ENCODE measurements around the gene CENPP. TPM values are rescaled to one million over a fixed set of nuclear protein-coding genes. Genes with fewer than 3 reads are reported as not detected.

CENPP gene
- total RNA-seq, 2 experiments from 2014 or later = 21.8 to 23.5 TPM

DNA sequence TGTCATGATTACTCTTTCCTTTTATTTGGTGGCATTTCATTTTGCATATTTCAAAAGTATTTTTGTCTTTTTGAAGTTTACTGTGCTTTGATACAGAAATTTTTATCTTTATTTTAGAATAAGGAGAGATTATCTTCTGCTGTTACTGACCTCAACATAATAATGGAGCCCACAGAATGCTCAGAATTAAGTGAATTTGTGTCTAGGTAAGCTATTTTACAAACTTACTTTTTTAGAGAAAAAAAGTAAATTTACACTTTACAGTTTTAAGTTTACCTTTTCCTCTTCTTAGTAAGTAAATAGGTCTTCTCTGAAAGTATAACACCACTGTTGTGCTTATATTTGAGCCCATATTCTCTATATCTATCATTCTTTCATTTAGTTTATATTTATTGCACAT lies 19.8 kb downstream of the CENPP start:
- Mint-ChIP-seq H3K4me3 (no peak overlapping the region), H3K27ac (no peak overlapping the region), H3K36me3 (peaks cover 26% of the 10 kb centered on the region), H3K27me3 (no peaks in the 10 kb centered on the region), H3K4me1 (ENCODE audit: low read depth) (no peaks in the 10 kb centered on the region), H3K9me3 (peaks cover 9% of the 10 kb centered on the region)
- CTCF ChIA-PET = no interaction called here
- intact Hi-C loops (cut with micrococcal nuclease) = no loop called here
- POLR2A ChIA-PET = no interaction called here
- DNase-seq = no peak

DNA sequence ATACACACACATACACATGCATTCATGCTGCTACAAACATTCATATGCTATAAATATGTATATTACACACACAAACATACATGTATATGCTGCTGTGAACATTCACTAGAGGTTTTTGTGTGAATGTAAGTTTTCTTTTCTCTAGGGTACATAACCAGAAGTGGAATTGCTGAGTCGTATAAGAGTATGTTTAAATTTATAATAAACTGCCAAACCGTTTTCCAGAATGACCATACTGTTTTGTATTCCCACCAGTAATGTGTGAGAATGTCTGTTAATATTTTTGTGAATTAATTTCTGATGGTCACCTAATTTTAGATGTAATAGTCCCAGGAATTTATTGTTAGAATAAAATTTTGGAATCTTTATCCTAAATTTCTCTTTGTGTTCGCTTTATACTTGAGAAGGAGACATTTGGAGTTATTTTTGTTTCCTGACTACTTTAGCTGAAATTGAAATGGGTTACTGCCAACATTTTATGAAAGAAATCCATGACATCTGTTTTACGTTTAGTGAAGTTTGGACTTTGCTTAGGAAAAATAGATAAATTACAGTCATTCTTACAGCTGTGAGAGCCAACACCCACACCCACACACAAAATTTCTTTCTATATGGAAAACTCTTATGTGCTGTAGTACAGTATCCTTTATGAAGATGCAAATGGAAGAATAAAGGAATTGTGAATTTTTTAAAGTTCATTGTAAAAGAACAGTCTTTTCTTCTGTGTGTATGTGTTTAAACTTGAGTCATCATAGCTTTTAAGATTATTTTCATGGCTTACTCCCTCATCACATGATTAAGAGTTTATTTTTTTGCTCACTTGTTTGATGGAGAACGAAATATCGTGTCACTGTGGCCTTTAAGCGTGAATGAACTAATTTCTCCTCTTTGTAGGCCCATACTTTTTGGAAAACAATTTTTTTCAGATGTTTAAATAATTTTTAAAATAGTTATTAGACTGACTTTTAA lies 24.3 kb downstream of the CENPP start:
- H3K36me3 Mint-ChIP-seq = peaks cover 27% of the 10 kb centered on the region
- H3K27me3 Mint-ChIP-seq = no peaks in the 10 kb centered on the region
- peaks cover 14% of the 10 kb centered on the region for H3K9me3 Mint-ChIP-seq
- ChIA-PET POLR2A (no interaction called here), CTCF (no interaction called here)
- intact Hi-C loops (cut with micrococcal nuclease) = no loop called here
- no peak overlapping the region for H3K27ac Mint-ChIP-seq
- H3K4me1 Mint-ChIP-seq (ENCODE audit: low read depth) = no peaks in the 10 kb centered on the region
- H3K4me3 Mint-ChIP-seq = no peak overlapping the region
- no peak for DNase-seq

DNA sequence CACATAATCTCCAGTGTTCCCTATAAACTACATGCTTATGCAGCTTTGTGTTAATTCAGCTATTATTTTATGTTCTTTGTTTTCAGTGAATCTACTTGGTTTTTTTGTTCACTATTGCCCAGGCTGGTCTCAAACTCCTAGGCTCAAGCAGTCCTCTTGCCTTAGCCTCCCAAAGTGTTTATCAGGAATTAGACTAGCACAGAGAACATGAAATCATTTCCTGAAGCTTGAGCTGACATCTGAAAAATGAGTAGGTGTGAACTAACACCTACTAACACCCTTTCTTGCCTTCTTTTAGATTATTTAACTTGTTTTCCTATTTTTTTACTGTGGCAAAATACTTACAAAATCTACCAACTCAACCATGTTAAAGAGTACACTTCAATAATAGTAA lies 25.0 kb downstream of the CENPP start:
- H3K4me3 Mint-ChIP-seq = no peak overlapping the region
- no peaks in the 10 kb centered on the region for H3K4me1 Mint-ChIP-seq (ENCODE audit: low read depth)
- ChIA-PET CTCF (no interaction called here), POLR2A (no interaction called here)
- H3K9me3 Mint-ChIP-seq = peaks cover 19% of the 10 kb centered on the region
- no peak for DNase-seq
- no peak overlapping the region for H3K27ac Mint-ChIP-seq
- H3K36me3 Mint-ChIP-seq = peaks cover 27% of the 10 kb centered on the region
- intact Hi-C loops (cut with micrococcal nuclease) = no loop called here
- no peaks in the 10 kb centered on the region for H3K27me3 Mint-ChIP-seq

DNA sequence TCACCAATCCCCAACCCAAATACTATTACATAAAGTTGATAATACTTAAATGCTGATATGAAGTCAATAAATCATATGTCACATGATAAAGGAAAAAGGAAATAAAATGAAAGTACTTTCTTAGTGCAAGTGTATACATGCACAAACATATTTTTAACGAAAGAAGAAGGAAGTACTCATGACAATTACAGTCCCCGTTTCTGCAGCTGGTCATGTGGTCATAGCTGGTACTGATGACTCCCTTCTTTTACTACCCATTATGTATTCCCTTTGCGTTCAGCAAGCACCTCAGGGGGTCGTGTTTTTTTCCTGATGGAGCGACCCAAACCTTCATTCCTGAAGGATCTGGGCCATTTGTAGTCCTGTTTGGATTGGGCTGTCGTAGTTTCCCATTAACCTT lies 27.3 kb downstream of the CENPP start:
- ChIA-PET POLR2A (no interaction called here), CTCF (no interaction called here)
- Mint-ChIP-seq H3K4me3 (no peak overlapping the region), H3K27me3 (no peaks in the 10 kb centered on the region), H3K27ac (no peak overlapping the region), H3K9me3 (peaks cover 35% of the 10 kb centered on the region), H3K36me3 (peaks cover 35% of the 10 kb centered on the region), H3K4me1 (ENCODE audit: low read depth) (no peaks in the 10 kb centered on the region)
- DNase-seq = no peak
- intact Hi-C loops (cut with micrococcal nuclease) = no loop called here

- POLR2A ChIA-PET = no interaction called here
- no peak overlapping the region for H3K27ac Mint-ChIP-seq
These were observed 33.7 kb downstream of the CENPP start for GRCh38 chr9:92359394-92359995.

DNA sequence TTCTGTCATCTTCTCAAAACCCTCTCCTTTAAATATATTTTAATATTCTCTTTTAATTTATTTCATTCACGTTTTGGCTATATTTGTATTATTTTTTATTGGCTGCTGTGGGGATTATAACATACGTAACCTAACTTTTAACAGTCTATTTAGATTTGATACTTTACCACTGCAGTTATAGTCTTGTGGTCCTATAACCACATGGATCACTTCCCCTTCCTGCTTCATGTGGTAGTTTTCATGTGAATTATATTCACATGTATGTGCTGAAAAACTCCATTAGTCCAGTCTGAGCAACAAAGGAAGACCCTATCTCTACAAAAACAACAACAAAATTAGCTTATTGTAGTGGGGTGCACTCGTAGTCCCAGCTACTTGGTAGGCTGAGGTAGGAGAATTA lies 34.3 kb downstream of the CENPP start:
- no peak overlapping the region for H3K27ac Mint-ChIP-seq
- no peak for DNase-seq
- no peaks in the 10 kb centered on the region for H3K4me1 Mint-ChIP-seq (ENCODE audit: low read depth)
- H3K4me3 Mint-ChIP-seq = no peak overlapping the region
- H3K27me3 Mint-ChIP-seq = no peaks in the 10 kb centered on the region
- H3K36me3 Mint-ChIP-seq = peaks cover 15% of the 10 kb centered on the region
- peaks cover 25% of the 10 kb centered on the region for H3K9me3 Mint-ChIP-seq
- POLR2A ChIA-PET = no interaction called here
- intact Hi-C loops (cut with micrococcal nuclease) = no loop called here
- CTCF ChIA-PET = no interaction called here

More at GRCh38 chr9:92359394-92359995, 33.7 kb downstream of the CENPP start:
- H3K36me3 Mint-ChIP-seq = peaks cover 20% of the 10 kb centered on the region
- no peak overlapping the region for H3K4me3 Mint-ChIP-seq
- DNase-seq = no peak
- H3K27me3 Mint-ChIP-seq = no peaks in the 10 kb centered on the region
- H3K9me3 Mint-ChIP-seq = peaks cover 31% of the 10 kb centered on the region
- CTCF ChIA-PET = no interaction called here
- intact Hi-C loops (cut with micrococcal nuclease) = no loop called here
- H3K4me1 Mint-ChIP-seq (ENCODE audit: low read depth) = no peaks in the 10 kb centered on the region

- no peak for DNase-seq
- peaks cover 16% of the 10 kb centered on the region for H3K9me3 Mint-ChIP-seq
- ChIA-PET CTCF (no interaction called here), POLR2A (no interaction called here)
- intact Hi-C loops (cut with micrococcal nuclease) = no loop called here
- no peak overlapping the region for H3K4me3 Mint-ChIP-seq
- H3K4me1 Mint-ChIP-seq (ENCODE audit: low read depth) = no peaks in the 10 kb centered on the region
- H3K27ac Mint-ChIP-seq = no peak overlapping the region
- H3K27me3 Mint-ChIP-seq = no peaks in the 10 kb centered on the region
- peaks cover 14% of the 10 kb centered on the region for H3K36me3 Mint-ChIP-seq
These were observed 43.3 kb downstream of the CENPP start for GRCh38 chr9:92369075-92369474.

GRCh38 chr9:92373167-92373566 lies 47.4 kb downstream of the CENPP start:
- peaks cover 25% of the 10 kb centered on the region for H3K36me3 Mint-ChIP-seq
- ChIA-PET CTCF (no interaction called here), POLR2A (no interaction called here)
- intact Hi-C loops (cut with micrococcal nuclease) = no loop called here
- no peak overlapping the region for H3K27ac Mint-ChIP-seq
- H3K27me3 Mint-ChIP-seq = no peaks in the 10 kb centered on the region
- no peak overlapping the region for H3K4me3 Mint-ChIP-seq
- DNase-seq = no peak
- no peaks in the 10 kb centered on the region for H3K4me1 Mint-ChIP-seq (ENCODE audit: low read depth)
- peaks cover 33% of the 10 kb centered on the region for H3K9me3 Mint-ChIP-seq

- Mint-ChIP-seq H3K9me3 (peaks cover 26% of the 10 kb centered on the region), H3K4me3 (no peak overlapping the region), H3K36me3 (peaks cover 20% of the 10 kb centered on the region), H3K4me1 (ENCODE audit: low read depth) (peaks cover 12% of the 10 kb centered on the region), H3K27me3 (no peaks in the 10 kb centered on the region), H3K27ac (no peak overlapping the region)
- ChIA-PET POLR2A (no interaction called here), CTCF (no interaction called here)
- intact Hi-C loops (cut with micrococcal nuclease) = no loop called here
- no peak for DNase-seq
These were observed 52.1 kb downstream of the CENPP start for GRCh38 chr9:92377876-92378275.

DNA sequence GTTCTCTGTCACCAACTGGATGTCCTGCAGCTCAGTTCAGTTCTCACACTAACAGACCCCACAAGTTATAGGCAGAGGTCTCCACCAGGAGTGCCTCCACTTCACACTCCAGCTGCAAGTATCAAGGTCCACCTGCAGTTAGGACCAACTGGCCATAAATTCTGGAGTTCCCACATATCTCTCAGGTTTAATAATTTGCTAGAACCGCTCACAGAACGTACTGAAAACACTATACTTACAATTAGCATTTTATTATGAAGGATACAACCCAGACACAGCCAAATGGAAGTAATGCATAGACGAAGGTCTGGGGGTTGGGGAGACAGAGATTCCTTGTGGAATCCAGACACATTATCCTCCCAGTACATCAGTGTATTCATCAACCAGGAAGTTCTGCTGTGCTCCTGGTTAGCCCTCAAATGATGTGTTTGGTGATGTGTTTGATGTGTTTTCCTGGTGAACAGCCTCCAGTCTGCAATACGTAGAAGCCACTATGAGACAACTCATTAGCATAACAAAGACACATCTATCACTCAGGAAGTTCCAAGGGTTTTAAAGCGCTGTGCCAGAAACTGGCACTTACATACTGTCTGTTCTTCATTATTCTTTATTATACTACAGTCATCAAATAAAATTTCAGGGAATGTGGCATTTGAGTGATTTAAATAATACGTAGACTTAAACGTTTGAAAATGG lies 53.3 kb downstream of the CENPP start:
- no peak overlapping the region for H3K4me3 Mint-ChIP-seq
- CTCF ChIA-PET = no interaction called here
- intact Hi-C loops (cut with micrococcal nuclease) = no loop called here
- H3K36me3 Mint-ChIP-seq = peaks cover 20% of the 10 kb centered on the region
- DNase-seq = no peak
- H3K27ac Mint-ChIP-seq = no peak overlapping the region
- H3K9me3 Mint-ChIP-seq = peaks cover 18% of the 10 kb centered on the region
- POLR2A ChIA-PET = no interaction called here
- no peaks in the 10 kb centered on the region for H3K27me3 Mint-ChIP-seq
- H3K4me1 Mint-ChIP-seq (ENCODE audit: low read depth) = peaks cover 12% of the 10 kb centered on the region

GRCh38 chr9:92380603-92381002 lies 54.9 kb downstream of the CENPP start:
- ChIA-PET POLR2A (no interaction called here), CTCF (no interaction called here)
- no peak overlapping the region for H3K27ac Mint-ChIP-seq
- peaks cover 12% of the 10 kb centered on the region for H3K36me3 Mint-ChIP-seq
- H3K4me3 Mint-ChIP-seq = no peak overlapping the region
- peaks cover 12% of the 10 kb centered on the region for H3K4me1 Mint-ChIP-seq (ENCODE audit: low read depth)
- no peak for DNase-seq
- no peaks in the 10 kb centered on the region for H3K27me3 Mint-ChIP-seq
- H3K9me3 Mint-ChIP-seq = peaks cover 7% of the 10 kb centered on the region
- intact Hi-C loops (cut with micrococcal nuclease) = no loop called here

GRCh38 chr9:92381775-92382174 lies 56.0 kb downstream of the CENPP start:
- H3K36me3 Mint-ChIP-seq = peaks cover 3% of the 10 kb centered on the region
- no peak for DNase-seq
- no peaks in the 10 kb centered on the region for H3K27me3 Mint-ChIP-seq
- peaks cover 12% of the 10 kb centered on the region for H3K4me1 Mint-ChIP-seq (ENCODE audit: low read depth)
- H3K9me3 Mint-ChIP-seq = no peaks in the 10 kb centered on the region
- intact Hi-C loops (cut with micrococcal nuclease) = no loop called here
- POLR2A ChIA-PET = no interaction called here
- no peak overlapping the region for H3K4me3 Mint-ChIP-seq
- CTCF ChIA-PET = no interaction called here
- no peak overlapping the region for H3K27ac Mint-ChIP-seq

Measured in activated CD4-positive, alpha-beta memory T cell treated with anti-CD3 and anti-CD28 coated beads for 36 hours (primary cell).